AG09309 (cell line): ENCODE data around the gene RPS19BP1.

Experiments used
- DNase-seq: peaks from one replicate; pipeline ENCODE4 v3.0.0-alpha.2; 2010; ENCODE audit warnings: low read depth
- H3K4me3 ChIP-seq: 2 replicates; pipeline ENCODE4 v1.5.1; 2011; ENCODE audit warnings: mild to moderate bottlenecking, low read depth, low read length, moderate library complexity; ENCODE audit not compliant: control insufficient read depth
- TF ChIP-seq, protein P1 (sequence below): IDR thresholded peaks from 2 replicates; pipeline ENCODE4 v1.5.1; 2011; ENCODE audit warnings: mild to moderate bottlenecking, low read depth, low read length, inconsistent platforms; ENCODE audit not compliant: insufficient read depth, control insufficient read depth; ENCODE audit errors: missing control alignments

The RPS19BP1 gene

DNA sequence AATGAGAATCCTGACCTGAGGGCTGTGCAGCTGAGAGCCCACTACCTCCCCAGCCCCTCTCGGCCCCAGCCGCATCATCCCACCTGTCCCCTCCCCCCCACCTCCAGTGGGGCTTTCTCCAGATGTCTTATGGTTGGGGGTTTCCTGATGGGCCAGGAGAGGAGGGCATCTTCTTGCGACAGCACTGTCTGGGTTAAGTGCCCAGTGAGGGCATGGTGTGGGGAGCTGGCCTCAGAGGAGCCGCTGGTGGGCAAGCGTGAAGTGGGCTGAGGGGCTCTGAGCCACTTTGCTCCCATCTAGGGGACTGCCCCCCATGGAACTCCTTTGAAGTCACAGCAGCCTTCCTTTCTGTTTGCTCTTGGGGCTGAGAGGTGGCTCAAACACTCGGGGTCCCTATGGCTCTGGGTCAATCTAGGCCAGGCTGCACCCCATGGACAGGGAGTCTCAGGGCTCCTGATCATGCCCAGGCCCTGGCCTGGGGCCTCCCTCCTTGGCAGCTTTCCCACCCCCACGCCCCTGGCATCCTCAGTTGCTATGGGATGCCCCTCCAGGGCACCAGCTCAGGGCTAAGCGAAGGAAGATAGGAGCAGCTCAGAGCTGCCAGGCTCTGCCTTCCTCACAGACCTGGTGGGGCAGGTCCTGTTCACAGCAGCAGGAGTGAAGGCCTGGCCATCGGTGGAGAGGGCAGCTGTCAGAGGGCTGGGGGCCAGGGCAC lies 41.4 kb downstream of the RPS19BP1 start:
- no peak for DNase-seq
- TF ChIP-seq, protein P1, sequence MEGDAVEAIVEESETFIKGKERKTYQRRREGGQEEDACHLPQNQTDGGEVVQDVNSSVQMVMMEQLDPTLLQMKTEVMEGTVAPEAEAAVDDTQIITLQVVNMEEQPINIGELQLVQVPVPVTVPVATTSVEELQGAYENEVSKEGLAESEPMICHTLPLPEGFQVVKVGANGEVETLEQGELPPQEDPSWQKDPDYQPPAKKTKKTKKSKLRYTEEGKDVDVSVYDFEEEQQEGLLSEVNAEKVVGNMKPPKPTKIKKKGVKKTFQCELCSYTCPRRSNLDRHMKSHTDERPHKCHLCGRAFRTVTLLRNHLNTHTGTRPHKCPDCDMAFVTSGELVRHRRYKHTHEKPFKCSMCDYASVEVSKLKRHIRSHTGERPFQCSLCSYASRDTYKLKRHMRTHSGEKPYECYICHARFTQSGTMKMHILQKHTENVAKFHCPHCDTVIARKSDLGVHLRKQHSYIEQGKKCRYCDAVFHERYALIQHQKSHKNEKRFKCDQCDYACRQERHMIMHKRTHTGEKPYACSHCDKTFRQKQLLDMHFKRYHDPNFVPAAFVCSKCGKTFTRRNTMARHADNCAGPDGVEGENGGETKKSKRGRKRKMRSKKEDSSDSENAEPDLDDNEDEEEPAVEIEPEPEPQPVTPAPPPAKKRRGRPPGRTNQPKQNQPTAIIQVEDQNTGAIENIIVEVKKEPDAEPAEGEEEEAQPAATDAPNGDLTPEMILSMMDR, result no peak

DNA sequence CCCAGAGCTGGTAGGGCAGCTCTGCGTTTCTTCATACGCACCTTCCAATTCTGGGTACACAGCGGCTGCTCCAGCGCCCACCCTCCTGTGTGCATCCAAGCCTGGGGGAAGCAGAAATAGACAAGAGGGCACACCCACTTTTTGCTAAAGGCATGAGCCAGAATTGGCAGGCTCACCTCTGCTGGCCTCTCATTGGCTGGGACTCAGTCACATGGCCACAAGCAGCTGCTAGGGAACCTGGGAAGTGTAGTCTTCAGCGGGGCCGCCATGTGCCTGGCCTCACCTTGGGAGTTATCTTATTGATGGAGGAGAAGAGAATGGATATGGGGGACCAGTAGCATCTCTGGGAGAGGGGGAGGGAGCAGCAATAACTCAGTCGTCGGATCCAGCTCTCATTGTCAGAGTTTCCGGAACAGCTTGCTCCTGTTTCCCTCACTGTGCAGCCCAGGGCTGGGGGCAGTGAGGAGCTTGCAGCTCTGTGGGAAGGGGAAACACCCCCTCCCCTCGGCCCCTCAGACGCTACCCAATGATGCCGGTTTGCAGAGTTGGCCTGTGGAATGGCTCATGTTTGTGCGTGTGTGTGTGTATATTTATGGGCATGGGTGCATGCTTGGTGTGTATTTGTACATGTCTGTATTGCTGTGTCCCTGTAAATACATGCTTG lies 42.3 kb downstream of the RPS19BP1 start:
- no peak overlapping the region for H3K4me3 ChIP-seq
- TF ChIP-seq, protein P1, result no peak
- DNase-seq, result no peak

More for the DNA sequence above, 41.4 kb downstream of the RPS19BP1 start:
- H3K4me3 ChIP-seq, result no peak overlapping the region

GRCh38 chr22:39489094-39490068 lies 43.2 kb downstream of the RPS19BP1 start:
- no peak overlapping the region for H3K4me3 ChIP-seq
- TF ChIP-seq, protein P1, result no peak
- no peak for DNase-seq

DNA sequence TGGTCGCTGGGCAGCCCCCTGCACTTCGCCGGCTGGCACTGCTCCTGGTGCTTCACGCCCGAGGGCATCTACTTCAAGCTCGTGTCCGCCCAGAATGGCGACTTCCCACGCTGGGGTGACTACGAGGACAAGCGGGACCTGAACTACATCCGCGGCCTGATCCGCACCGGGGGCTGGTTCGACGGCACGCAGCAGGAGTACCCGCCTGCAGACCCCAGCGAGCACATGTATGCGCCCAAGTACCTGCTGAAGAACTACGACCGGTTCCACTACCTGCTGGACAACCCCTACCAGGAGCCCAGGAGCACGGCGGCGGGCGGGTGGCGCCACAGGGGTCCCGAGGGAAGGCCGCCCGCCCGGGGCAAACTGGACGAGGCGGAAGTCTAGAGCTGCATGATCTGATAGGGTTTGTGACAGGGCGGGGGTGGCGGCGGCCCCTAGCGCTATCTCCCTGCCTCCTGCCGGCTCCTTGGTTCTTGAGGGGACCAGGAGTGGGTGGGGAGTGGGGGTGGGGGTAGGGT lies 43.9 kb downstream of the RPS19BP1 start:
- DNase-seq, result no peak
- TF ChIP-seq, protein P1, result no peak
- no peak overlapping the region for H3K4me3 ChIP-seq

- no peak for DNase-seq
- H3K4me3 ChIP-seq, result no peak overlapping the region
- TF ChIP-seq, protein P1, result no peak
These were observed 44.6 kb downstream of the RPS19BP1 start for GRCh38 chr22:39487826-39488520.
